OCI-LY7 (cell line): ENCODE measurements around the gene XYLT1. TPM values are rescaled to one million over a fixed set of nuclear protein-coding genes. Genes with fewer than 3 reads are reported as not detected.
"Not testable (repeated sequence)": the region's sequence is repeated elsewhere in the genome, so short reads cannot be mapped to it uniquely, and the experiment has no call there.

Experiments
- BruUV-seq: library from RNA; stranded (reverse); fragments of 400-500 nt; replicated peaks from 2 replicates; lab custom pipeline; 2021; lab: Mats Ljungman, UMichigan
- CTCF ChIA-PET: fragments of 300-600 bp; sonication (Branson Sonifier 250); formaldehyde crosslinking; loops from one replicate; lab custom pipeline; 2022; ENCODE audit warnings: antibody characterized with exemption; ENCODE audit not compliant: unreplicated experiment; lab: Charles Lee
- POLR2A ChIA-PET: fragments of 300-600 bp; sonication (Branson Sonifier 250); formaldehyde crosslinking; loops from one replicate; lab custom pipeline; 2022; ENCODE audit warnings: antibody characterized with exemption; lab: Charles Lee
- DNase-seq: peaks from one replicate; pipeline ENCODE4 v3.0.0-alpha.2; 2015; ENCODE audit warnings: low spot score
- H2AFZ ChIP-seq: fragments of 200-600 bp; sonication (generic), shearing (Covaris generic); 2 replicates; pipeline ENCODE4 v1.6.1; 2014; ENCODE audit warnings: mild to moderate bottlenecking, antibody characterized with exemption, low read length, moderate library complexity
- H3K27ac ChIP-seq: fragments of 200-600 bp; sonication (generic); 2 replicates; pipeline ENCODE4 v1.5.1; 2014; ENCODE audit warnings: mixed run types, low read depth, mild to moderate bottlenecking, moderate library complexity, low read length, inconsistent platforms; ENCODE audit not compliant: poor library complexity, severe bottlenecking
- H3K36me3 ChIP-seq: fragments of 200-600 bp; sonication (generic); 2 replicates; pipeline ENCODE4 v1.6.1; 2014; ENCODE audit warnings: mild to moderate bottlenecking, antibody characterized with exemption, low read length, moderate library complexity, mixed read lengths; ENCODE audit not compliant: insufficient read depth
- H3K4me1 ChIP-seq: fragments of 200-600 bp; sonication (generic); 2 replicates; pipeline ENCODE4 v1.5.1; 2014; ENCODE audit warnings: mild to moderate bottlenecking, low read length; ENCODE audit not compliant: insufficient read depth, poor library complexity, severe bottlenecking
- H3K4me2 ChIP-seq: fragments of 200-600 bp; sonication (generic); 2 replicates; pipeline ENCODE4 v1.6.1; 2014; ENCODE audit warnings: mild to moderate bottlenecking, low read length
- H3K4me3 ChIP-seq: fragments of 200-600 bp; sonication (generic); 2 replicates; pipeline ENCODE4 v1.5.1; 2014; ENCODE audit warnings: mild to moderate bottlenecking, low read depth, low read length; ENCODE audit not compliant: poor library complexity, severe bottlenecking
- H3K79me2 ChIP-seq: fragments of 200-600 bp; sonication (generic); 2 replicates; pipeline ENCODE4 v1.6.1; 2016; ENCODE audit warnings: low read depth, mild to moderate bottlenecking, low read length, moderate library complexity, mixed read lengths; ENCODE audit not compliant: insufficient read depth
- H3K9me2 ChIP-seq: fragments of 200-600 bp; sonication (generic); 2 replicates; pipeline ENCODE4 v1.6.1; 2016; ENCODE audit warnings: mild to moderate bottlenecking, low read length, mixed read lengths; ENCODE audit not compliant: insufficient read depth
- H3K9me3 ChIP-seq: fragments of 200-600 bp; sonication (generic); 2 replicates; pipeline ENCODE4 v1.6.1; 2014; ENCODE audit warnings: mild to moderate bottlenecking, mixed run types, low read length, mixed read lengths
- H4K20me1 ChIP-seq: fragments of 200-600 bp; sonication (generic); 2 replicates; pipeline ENCODE4 v1.6.1; 2014; ENCODE audit warnings: mild to moderate bottlenecking, antibody characterized with exemption, low read length, moderate library complexity, mixed read lengths; ENCODE audit not compliant: insufficient read depth
- EZH2phosphoT487 ChIP-seq: fragments of 200-600 bp; sonication (generic); IDR thresholded peaks from 2 replicates; pipeline ENCODE4 v1.6.1; 2018; ENCODE audit warnings: low read depth, borderline replicate concordance, mild to moderate bottlenecking, mixed run types, antibody characterized with exemption, low read length, moderate library complexity, mixed read lengths
- intact Hi-C: fragments of 100-400 bp; cut with micrococcal nuclease; formaldehyde crosslinking; loops from one replicate; pipeline ENCODE4 v1.10.0; 2022; ENCODE audit not compliant: unreplicated experiment
- total RNA-seq, 2 experiments: library from RNA; depleted of rRNA in 1 of 2; stranded (reverse); fragments of >200 nt in 1 of 2; shearing (Covaris generic) in 1 of 2; gene quantifications; 2 replicates each; pipeline ENCODE4 v1.2.3, GENCODE V29; 2014 to 2022
- TF ChIP-seq, protein P1 (sequence below): fragments of 200-600 bp; sonication (generic); conservative IDR thresholded peaks from 2 replicates; pipeline ENCODE4 v1.5.1; 2014; ENCODE audit warnings: mild to moderate bottlenecking, antibody characterized with exemption, low read length, moderate library complexity, mixed read lengths

The XYLT1 gene
- total RNA-seq, 2 experiments from 2014 or later: 36.3 to 50.0 TPM

DNA sequence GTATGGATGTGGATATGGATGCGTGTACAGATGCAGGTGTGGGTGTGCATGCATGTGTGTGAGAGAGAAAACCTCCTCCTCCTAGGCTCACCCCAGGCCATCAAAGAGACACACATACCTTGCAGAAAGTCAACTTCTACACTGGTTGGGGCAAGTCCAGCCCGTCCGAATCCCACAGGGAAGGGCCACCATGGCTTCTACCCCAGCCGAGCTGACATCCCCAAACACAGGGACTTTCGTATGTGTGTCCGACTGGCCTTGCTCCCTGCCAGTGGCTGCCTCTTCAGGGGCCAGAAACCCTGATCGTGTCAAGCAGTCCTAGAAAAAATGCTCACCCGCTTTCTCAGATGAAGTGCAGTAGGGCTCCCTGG, 134.2 kb downstream of the XYLT1 start:
- POLR2A ChIA-PET: no interaction called here
- intact Hi-C loops: no loop called here
- Histone ChIP-seq H3K36me3 (no peaks in the 10 kb centered on the region), H3K4me3 (no peak overlapping the region), H3K4me1 (peaks cover 16% of the 10 kb centered on the region), H3K79me2 (peaks cover 6% of the 10 kb centered on the region; the same call in 1 of the 2 replicates), H3K27ac (no peak overlapping the region), H2AFZ (no peak overlapping the region), H3K4me2 (no peak overlapping the region), H3K9me2 (no peaks in the 10 kb centered on the region), H4K20me1 (no peaks in the 10 kb centered on the region), H3K9me3 (no peaks in the 10 kb centered on the region)
- BruUV-seq: no TSS peak
- no peak for TF ChIP-seq EZH2phosphoT487
- TF ChIP-seq, protein P1, sequence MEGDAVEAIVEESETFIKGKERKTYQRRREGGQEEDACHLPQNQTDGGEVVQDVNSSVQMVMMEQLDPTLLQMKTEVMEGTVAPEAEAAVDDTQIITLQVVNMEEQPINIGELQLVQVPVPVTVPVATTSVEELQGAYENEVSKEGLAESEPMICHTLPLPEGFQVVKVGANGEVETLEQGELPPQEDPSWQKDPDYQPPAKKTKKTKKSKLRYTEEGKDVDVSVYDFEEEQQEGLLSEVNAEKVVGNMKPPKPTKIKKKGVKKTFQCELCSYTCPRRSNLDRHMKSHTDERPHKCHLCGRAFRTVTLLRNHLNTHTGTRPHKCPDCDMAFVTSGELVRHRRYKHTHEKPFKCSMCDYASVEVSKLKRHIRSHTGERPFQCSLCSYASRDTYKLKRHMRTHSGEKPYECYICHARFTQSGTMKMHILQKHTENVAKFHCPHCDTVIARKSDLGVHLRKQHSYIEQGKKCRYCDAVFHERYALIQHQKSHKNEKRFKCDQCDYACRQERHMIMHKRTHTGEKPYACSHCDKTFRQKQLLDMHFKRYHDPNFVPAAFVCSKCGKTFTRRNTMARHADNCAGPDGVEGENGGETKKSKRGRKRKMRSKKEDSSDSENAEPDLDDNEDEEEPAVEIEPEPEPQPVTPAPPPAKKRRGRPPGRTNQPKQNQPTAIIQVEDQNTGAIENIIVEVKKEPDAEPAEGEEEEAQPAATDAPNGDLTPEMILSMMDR: no peak
- CTCF ChIA-PET: no interaction called here
- DNase-seq: no peak

DNA sequence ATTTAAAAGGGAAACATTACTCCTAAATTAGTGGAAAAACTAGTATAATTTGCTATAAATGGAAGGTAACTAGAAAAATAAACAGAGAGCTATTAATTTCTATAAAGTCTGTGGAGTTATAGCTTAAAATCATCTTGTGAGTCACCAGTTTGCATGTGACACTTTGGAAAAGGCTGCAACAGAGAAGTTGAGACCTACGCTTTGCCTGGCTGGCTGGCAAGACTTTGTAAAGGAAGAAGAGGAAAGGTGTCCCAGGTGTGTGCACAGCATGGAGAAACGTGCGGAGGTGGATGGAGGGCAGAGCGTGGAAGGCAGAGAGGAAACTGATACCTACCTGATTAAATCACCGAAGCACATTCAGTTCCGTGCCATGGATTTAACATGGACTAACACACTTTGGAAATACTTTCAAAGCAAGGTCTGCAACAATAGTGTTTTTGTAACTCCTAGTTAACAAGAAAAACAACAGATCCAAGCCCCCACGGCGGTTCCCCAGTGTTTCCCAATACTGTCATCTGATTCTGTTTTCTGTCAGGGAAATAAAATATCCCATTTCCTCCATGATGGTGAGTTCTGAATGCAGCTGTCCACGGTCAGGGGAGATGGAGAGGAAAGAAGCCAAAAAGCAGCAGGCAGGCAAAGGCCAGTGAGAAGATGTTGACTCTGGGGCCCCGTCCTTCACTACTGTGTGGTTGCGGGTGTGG, 134.8 kb downstream of the XYLT1 start:
- H3K27ac ChIP-seq: no peak overlapping the region
- no peak overlapping the region for H3K4me3 ChIP-seq
- H3K36me3 ChIP-seq: no peaks in the 10 kb centered on the region
- H3K79me2 ChIP-seq: peaks cover 6% of the 10 kb centered on the region; the same call in 1 of the 2 replicates
- no peaks in the 10 kb centered on the region for H4K20me1 ChIP-seq
- H3K4me2 ChIP-seq: no peak overlapping the region
- H3K9me3 ChIP-seq: no peaks in the 10 kb centered on the region
- no peaks in the 10 kb centered on the region for H3K9me2 ChIP-seq
- H3K4me1 ChIP-seq: peaks cover 11% of the 10 kb centered on the region
- no TSS peak for BruUV-seq
- no peak overlapping the region for H2AFZ ChIP-seq
- intact Hi-C loops: no loop called here
- DNase-seq: no peak
- TF ChIP-seq, protein P1: no peak
- TF ChIP-seq EZH2phosphoT487: no peak
- ChIA-PET POLR2A (interaction anchor here (1.0 kb wide), 1 partner anchor 38 kb away, joined by 4 read pairs; no protein-coding TSS in a partner anchor), CTCF (no interaction called here)

DNA sequence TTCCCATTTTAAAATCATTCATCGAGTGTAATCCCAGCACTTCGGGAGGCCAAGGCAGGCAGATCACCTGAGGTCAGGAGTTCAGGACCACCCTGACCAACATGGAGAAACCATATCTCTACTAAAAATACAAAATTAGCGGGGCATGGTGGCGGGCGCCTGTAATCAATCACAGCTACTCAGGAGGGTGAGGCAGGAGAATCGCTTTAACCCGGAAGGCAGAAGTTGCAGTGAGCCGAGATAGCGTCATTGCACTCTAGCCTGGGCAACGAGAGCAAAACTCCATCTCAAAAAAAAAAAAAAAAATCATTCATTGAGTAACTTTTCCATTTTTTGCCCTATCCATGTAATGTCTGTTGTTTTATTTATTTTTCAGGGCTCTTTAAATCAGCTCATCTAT, 135.4 kb downstream of the XYLT1 start:
- H3K27ac ChIP-seq, H3K4me1 ChIP-seq, intact Hi-C loops, H3K4me2 ChIP-seq, CTCF ChIA-PET, H3K4me3 ChIP-seq, H3K36me3 ChIP-seq, H3K9me2 ChIP-seq, H3K79me2 ChIP-seq, H4K20me1 ChIP-seq, H3K9me3 ChIP-seq, BruUV-seq, H2AFZ ChIP-seq, DNase-seq: not testable (repeated sequence)
- POLR2A ChIA-PET: interaction anchor here (1.0 kb wide), 1 partner anchor 38 kb away, joined by 4 read pairs; no protein-coding TSS in a partner anchor
